GM18526 (cell line): ENCODE results near the gene DENND5A.
A peak's percentile ranks its signal among the peaks of the same experiment; 100 is the strongest.

Experiments used
- POLR2A ChIP-seq: IDR thresholded peaks from 3 replicates; pipeline ENCODE4 v1.6.1; 2011; ENCODE audit not compliant: insufficient read length; ENCODE audit errors: extremely low read depth

Gene DENND5A

GRCh38 chr11:9265211-9266131 is at the start of gene DENND5A:
DENND5A (minus strand) TSS chr11:9265350; CDS start chr11:9265069, 281 bp downstream.
- peak; percentile 28 for TF ChIP-seq POLR2A

- peak; percentile 63 for TF ChIP-seq POLR2A
Measured at GRCh38 chr11:9314291-9315077, 49.3 kb upstream of the DENND5A start, which contains the start of gene TMEM41B. TMEM41B (minus strand) TSS chr11:9314593; CDS start chr11:9314441, 152 bp downstream.

- no peak for TF ChIP-seq POLR2A
Measured at GRCh38 chr11:9313648-9314290, 48.6 kb upstream of the DENND5A start.

DNA sequence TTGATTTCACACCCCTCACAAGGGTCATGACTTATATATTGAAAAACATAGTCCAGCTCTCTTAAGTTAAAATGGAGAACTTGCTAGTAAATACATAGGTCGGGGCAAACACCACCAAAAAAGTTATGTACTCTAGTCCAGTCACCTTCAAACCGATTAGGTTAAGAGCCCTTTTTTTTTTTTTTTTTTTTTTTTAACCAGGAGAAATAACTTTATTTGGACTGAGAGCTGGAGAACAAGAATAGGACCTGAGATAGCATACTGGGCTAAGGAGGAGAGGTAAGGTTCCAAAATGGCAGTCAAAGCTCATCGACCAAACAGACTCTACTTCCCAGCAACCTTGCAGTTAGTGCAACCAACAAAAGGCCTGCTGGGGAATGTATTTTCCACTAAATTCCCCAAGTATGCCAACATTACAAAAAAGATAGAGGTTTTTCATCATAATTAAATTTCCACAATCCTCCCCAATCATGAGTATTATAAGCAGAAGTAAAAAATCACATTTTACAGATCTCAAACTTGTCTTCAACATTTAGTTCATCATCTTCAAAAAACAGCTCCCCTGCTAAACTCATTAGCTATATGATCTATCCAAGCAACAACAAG is 45.4 kb upstream of the DENND5A start:
- TF ChIP-seq POLR2A = no peak

GRCh38 chr11:9304178-9304577 is 39.0 kb upstream of the DENND5A start:
- TF ChIP-seq POLR2A = no peak

GRCh38 chr11:9302448-9302847 is 37.3 kb upstream of the DENND5A start:
- no peak for TF ChIP-seq POLR2A

DNA sequence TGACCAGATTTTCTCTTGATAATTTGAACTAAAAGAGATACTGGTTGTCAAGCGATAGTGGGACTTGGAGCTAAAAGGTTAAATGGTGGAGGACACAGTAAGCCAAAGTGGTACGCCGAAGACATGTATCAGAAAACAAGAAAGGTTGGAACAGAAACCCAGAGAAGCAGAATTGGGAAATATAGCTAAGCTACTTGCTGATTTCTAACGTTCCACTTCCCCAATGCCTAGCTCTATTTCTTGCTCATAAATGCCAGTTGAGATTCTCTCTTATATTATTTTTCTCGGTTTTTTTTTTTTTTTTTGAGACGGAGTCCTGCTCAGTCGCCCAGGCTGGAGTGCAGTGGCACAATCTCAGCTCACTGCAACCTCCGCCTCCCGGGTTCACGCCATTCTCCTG is 36.6 kb upstream of the DENND5A start:
- TF ChIP-seq POLR2A = no peak

- TF ChIP-seq POLR2A = no peak
Measured at GRCh38 chr11:9293646-9294045, 28.5 kb upstream of the DENND5A start.

DNA sequence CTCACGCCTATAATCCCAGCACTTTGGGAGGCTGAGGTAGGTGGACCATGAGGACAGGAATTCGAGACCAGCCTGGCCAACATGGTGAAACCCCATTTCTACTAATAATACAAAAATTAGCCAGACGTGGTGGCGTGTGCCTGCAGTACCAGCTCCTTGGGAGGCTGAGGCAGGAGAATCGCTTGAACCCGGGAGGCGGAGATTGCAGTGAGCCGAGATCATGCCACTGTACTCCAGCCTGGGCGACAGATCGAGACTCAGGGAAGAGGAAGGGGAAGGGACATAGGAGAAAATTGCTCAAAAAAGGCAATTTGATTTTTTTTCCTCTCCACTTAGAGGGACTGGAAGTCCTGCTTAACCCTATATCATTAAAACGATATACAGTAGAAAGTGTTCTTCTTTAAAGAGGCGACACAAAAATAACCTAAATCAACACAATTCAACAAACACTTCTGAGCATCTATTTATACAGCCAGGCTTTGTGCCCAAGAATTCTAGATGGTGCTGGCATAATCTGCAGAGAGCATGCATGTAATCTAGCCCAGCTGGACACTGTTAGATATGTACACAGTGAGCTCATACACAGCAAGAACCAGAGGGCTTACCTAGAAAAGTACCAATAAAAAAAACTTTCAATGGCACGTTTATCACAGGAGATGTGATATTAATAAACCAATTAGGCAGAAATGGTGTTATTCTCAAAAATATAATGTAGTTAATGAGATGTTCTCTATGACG is 20.9 kb upstream of the DENND5A start:
- TF ChIP-seq POLR2A = no peak

GRCh38 chr11:9280655-9281301 is 15.6 kb upstream of the DENND5A start:
- no peak for TF ChIP-seq POLR2A

DNA sequence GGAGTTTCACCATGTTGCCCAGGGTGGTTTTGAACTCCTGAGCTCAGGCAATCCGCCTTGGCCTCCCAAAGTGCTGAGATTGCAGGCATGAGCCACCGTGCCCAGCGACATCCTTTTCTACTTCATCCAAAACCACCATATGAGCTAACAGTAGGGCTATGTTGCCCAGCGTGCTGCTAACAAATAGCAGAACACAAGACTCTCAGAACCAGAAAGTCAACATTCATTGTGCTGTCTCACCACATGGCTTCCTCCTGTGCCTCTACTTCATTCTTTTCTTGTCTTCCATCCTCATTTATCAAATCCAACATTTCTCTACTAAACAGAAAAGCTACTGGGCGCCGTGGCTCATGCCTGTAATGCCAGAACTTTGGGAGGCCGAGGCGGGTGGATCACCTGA is 12.0 kb upstream of the DENND5A start:
- no peak for TF ChIP-seq POLR2A

DNA sequence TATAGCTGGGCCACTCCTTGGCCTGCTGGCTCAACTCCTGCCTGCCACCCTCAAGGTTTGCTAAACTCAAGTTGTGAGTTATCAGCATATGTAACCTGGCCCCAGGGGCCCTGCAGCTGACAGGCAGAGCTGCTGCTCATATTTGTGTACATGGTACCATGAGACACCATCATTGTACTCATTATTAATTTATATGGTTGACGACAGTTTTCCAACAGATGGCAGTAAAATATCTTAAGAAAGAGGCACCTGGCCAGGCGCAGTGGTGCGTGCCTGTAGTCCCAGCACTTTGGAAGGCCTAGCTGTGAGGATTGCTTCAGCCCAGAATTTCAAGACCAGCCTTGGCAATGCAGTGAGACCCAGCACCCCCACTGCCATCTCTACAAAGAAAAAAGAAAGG is 11.4 kb upstream of the DENND5A start:
- TF ChIP-seq POLR2A = no peak

DNA sequence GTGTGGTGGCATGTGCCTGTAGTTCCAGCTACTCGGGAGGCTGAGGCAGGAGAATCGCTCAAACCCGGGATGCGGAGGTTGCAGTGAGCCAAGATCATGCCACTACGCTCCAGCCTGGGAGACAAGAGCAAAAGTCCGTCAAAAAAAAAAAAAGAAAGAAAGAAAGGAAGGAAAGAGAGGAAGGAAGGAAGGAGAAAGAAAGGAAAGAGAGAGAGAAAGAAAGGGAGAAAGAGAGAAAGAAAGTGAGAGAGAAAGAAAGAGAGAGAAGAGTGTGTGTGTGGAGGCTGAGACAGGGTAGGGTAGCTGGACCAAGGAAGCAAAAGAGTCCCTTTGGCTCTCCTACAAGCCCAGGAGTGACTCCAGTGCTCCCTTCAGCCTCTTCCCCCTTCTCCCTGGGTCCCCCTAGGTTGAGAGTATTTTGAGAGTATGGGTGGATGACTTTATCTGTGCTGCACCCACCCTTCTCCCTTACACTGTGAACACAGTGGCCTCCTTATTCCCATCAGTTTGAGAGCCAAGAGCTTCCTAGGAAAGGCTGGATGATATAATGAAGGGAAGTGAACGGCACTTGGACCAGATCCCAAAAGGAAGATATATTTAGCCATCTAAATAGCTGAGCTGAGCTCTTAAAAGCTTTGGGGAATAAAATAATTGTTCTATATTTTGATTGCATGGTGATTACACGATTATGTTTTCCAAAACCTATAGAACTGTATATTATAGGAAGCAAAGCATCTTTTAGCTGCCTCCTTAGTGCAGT is 9.5 kb upstream of the DENND5A start:
- no peak for TF ChIP-seq POLR2A
